OCI-LY7 (cell line): Measurements from ENCODE around the gene CCDC187.

Source experiments
- CTCF ChIP-seq: fragments of 200-600 bp; sonication (generic); conservative IDR thresholded peaks from 2 replicates; pipeline ENCODE4 v1.5.1; 2014; ENCODE audit warnings: mild to moderate bottlenecking, antibody characterized with exemption, low read length, moderate library complexity, mixed read lengths
- EZH2phosphoT487 ChIP-seq: fragments of 200-600 bp; sonication (generic); IDR thresholded peaks from 2 replicates; pipeline ENCODE4 v1.6.1; 2018; ENCODE audit warnings: low read depth, borderline replicate concordance, mild to moderate bottlenecking, mixed run types, antibody characterized with exemption, low read length, moderate library complexity, mixed read lengths

- TF ChIP-seq CTCF, result no peak
- TF ChIP-seq EZH2phosphoT487, result no peak
Observed at GRCh38 chr9:136321561-136321960, 17.7 kb upstream of the CCDC187 start.
